Adrenal gland (tissue), 5 donors: ENCODE results near the gene MIP.

ENCODE experiments used
- CTCF ChIP-seq, 6 experiments: fragments of 450-650 bp in 4 of 6; fragments of 200-600 bp in 2 of 6; sonication (generic) in 1 of 6; IDR thresholded peaks; 1 replicate in 5 of 6; 2 replicates in 1 of 6; pipeline versions ENCODE4 v1.5.1 to v1.8.0; 2016 to 2021; ENCODE audit warnings: antibody characterized with exemption in 6 of 6, mild to moderate bottlenecking in 2 of 6, moderate library complexity in 1 of 6
- POLR2A ChIP-seq, 2 donors: fragments of 450-650 bp; IDR thresholded peaks; one replicate each; pipeline ENCODE4 v1.6.1; 2017; ENCODE audit warnings: antibody characterized with exemption in 2 of 2, mild to moderate bottlenecking in 2 of 2, moderate library complexity in 1 of 2
- donor health status: DM: no; HTN: no; CAD: no.

DNA sequence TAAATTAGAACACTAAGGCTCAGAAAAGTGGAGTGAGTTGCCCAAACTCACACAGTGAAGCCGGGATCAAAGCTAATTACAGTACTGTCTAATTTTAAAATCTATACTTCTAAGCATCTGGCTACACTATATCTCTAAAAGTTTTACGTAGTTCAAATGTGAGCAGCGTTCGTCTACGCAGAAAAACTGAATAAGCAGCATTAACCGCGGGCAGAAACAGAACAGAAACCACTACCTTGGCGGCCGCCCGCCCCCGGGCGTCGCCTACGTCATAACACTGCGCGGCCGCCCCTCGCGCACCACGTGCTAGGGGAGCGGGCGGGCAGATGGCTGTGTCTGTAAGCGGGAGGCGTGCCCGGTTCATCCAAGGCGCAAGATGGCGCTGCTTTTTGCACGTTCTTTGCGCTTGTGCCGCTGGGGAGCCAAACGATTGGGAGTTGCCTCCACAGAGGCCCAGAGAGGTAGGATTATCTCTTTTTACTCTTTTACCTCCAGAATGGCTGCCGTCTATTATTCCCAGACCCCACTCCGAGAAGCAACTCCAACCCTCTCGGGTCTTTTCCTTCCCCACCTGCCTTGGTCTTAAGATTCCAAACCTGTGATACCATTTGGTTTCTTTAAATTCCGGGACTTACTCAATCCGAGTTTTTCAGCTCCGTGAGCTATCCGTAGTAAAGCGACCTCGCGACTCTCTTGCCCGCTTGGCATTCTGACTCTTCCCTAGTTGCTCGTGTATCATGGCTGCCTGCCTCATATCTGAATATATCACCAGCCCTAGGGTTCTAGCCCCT, 14.0 kb upstream of the MIP start, which contains the start of gene SPRYD4:
- TF ChIP-seq POLR2A (IDR thresholded peaks at IDR 0.05) = peak; percentile 72 to 88
- peak in 1 of 6 experiments; percentile 26 for TF ChIP-seq CTCF (IDR thresholded peaks at IDR 0.05)
